Fibroblast of villous mesenchyme (primary cell): ENCODE results near the gene CCDC15. TPM values are rescaled to one million over a fixed set of nuclear protein-coding genes. Genes with fewer than 3 reads are reported as not detected.

Source experiments
- DNase-seq: peaks from one replicate; pipeline ENCODE4 v3.0.0-alpha.2; 2010; ENCODE audit warnings: low read depth
- H3K4me3 ChIP-seq: 2 replicates; pipeline ENCODE4 v1.5.1; 2011; ENCODE audit warnings: low read depth, mild to moderate bottlenecking, low read length
- total RNA-seq: library from RNA; depleted of rRNA; stranded (reverse); fragments of >200 nt; gene quantifications from 2 replicates; pipeline ENCODE4 v1.2.3, GENCODE V29; 2012
- TF ChIP-seq, protein P1 (sequence below): IDR thresholded peaks from 2 replicates; pipeline ENCODE4 v1.5.1; 2012; ENCODE audit warnings: low read depth, mild to moderate bottlenecking, low read length; ENCODE audit not compliant: insufficient read depth

Gene CCDC15
- total RNA-seq, 1 donor = 3.5 TPM

GRCh38 chr11:124938970-124939369 is 15.0 kb upstream of the CCDC15 start:
- TF ChIP-seq, protein P1, sequence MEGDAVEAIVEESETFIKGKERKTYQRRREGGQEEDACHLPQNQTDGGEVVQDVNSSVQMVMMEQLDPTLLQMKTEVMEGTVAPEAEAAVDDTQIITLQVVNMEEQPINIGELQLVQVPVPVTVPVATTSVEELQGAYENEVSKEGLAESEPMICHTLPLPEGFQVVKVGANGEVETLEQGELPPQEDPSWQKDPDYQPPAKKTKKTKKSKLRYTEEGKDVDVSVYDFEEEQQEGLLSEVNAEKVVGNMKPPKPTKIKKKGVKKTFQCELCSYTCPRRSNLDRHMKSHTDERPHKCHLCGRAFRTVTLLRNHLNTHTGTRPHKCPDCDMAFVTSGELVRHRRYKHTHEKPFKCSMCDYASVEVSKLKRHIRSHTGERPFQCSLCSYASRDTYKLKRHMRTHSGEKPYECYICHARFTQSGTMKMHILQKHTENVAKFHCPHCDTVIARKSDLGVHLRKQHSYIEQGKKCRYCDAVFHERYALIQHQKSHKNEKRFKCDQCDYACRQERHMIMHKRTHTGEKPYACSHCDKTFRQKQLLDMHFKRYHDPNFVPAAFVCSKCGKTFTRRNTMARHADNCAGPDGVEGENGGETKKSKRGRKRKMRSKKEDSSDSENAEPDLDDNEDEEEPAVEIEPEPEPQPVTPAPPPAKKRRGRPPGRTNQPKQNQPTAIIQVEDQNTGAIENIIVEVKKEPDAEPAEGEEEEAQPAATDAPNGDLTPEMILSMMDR = no peak

DNA sequence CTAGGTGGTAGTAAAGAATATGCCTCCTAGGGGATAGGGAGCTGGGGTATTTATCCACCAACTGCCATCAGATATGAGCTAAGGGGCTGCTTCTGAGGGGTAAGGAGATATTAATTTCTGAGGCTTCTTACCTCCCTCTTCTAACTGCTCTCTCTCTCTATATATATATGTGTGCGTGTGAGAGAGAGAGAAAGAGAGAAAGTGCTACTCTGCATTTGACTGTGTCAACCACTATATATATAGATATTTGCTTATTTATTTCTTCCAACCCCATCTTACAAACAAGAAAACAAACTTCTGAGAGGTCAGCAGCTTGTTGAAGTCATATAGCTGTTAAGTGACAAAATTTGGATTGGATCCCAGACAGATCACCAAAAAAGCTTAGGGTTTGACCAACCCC is 12.3 kb upstream of the CCDC15 start:
- TF ChIP-seq, protein P1 = no peak
- DNase-seq = no peak
- H3K4me3 ChIP-seq = no peak overlapping the region

More at GRCh38 chr11:124938970-124939369, 15.0 kb upstream of the CCDC15 start:
- no peak for DNase-seq
- H3K4me3 ChIP-seq = no peak overlapping the region

DNA sequence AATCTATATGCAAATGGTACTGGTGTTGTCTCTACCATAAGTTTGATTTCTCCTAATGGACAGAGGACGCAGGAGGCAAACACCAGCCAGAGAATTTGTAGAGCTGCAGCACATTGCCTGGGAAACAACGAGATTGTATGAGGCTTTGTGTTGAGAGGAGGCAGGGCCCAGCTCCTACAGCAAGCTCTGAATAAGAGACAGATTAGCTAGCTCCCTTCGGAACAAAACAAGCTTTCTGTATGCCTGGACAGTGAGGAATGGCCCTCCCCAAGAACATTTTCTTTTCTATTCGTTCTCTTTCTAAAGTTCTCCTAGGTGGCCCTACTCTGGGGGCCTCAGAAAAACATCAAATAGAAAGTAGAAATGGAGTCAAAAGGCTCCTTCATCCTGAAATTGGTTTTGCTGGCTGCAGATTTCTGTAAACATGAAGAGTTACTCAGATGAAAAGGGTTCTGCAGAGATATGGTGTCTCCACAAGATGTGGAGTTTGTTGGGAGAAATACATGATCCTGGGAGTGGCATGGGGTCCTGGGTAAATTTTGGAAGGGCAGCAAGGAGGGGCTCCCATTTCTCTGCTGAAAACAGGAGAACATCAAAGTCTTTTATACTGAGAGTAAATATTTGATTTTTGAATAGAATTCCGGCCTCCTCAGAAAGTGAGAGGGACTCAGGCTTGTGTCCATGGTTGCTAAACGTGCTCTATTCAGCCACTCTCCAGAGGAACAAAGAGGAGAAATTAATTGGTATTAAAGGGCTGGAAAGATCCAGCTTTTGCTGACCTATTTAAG is 11.3 kb upstream of the CCDC15 start:
- TF ChIP-seq, protein P1 = no peak
- no peak for DNase-seq
- no peak overlapping the region for H3K4me3 ChIP-seq

GRCh38 chr11:124943254-124943616 is 10.8 kb upstream of the CCDC15 start:
- DNase-seq = no peak
- H3K4me3 ChIP-seq = no peak overlapping the region
- TF ChIP-seq, protein P1 = peak; percentile 1

DNA sequence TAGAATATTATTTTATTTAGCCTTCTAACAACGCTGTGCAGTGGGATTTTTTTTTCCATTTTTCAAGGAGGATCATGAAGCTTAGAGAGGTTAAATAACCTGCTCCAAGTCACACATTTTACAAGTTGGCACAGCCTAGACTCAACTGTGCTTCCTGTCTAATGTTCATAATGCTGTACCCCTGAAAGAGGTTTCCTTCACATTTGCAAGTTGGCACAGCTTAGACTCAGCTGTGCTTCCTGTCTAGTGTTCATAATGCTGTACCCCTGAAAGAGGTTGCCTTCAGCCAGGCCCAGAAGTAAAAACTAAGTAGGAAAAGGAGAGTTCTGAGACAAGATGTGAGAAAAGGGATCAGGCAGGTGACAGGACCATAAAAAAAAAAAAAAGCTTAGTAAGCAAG is 10.3 kb upstream of the CCDC15 start:
- no peak overlapping the region for H3K4me3 ChIP-seq
- no peak for DNase-seq
- TF ChIP-seq, protein P1 = no peak

GRCh38 chr11:124944565-124944964 is 9.4 kb upstream of the CCDC15 start:
- TF ChIP-seq, protein P1 = no peak
- DNase-seq = no peak
- H3K4me3 ChIP-seq = no peak overlapping the region

DNA sequence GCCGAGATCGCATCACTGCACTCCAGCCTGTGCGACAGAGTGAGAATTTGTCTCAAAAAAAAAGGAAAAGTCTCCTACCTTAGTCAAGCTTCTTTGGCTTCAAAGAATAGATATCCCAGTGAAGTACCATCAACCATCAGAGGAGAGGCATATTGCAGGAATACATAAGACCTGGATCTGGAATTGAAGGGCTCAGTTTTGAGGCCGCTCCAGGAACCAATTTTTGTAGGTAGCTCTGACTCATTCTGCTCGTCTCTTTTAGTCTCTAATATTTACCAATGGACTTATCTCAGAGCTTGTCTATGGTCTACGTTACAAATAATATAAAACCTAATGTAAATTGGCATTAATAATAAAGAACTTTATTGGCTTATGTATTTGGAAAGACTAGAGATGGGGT is 8.2 kb upstream of the CCDC15 start:
- no peak overlapping the region for H3K4me3 ChIP-seq
- no peak for DNase-seq
- TF ChIP-seq, protein P1 = no peak
